KOPT-K1 (cell line): ENCODE measurements around the gene NTPCR.
"Not testable (repeated sequence)": the region's sequence is repeated elsewhere in the genome, so short reads cannot be mapped to it uniquely, and the experiment has no call there.

ENCODE experiments used
- H3K27ac ChIP-seq: fragments of 200-600 bp; sonication (generic); 2 replicates; pipeline ENCODE4 v1.5.1; 2016; ENCODE audit warnings: antibody characterized with exemption, mild to moderate bottlenecking, low read depth, low read length; ENCODE audit not compliant: poor library complexity, severe bottlenecking
- H3K36me3 ChIP-seq: fragments of 200-600 bp; sonication (generic); 2 replicates; pipeline ENCODE4 v1.5.1; 2017; ENCODE audit warnings: antibody characterized with exemption, mild to moderate bottlenecking, low read length, moderate library complexity; ENCODE audit not compliant: insufficient read depth
- H3K9me3 ChIP-seq: fragments of 200-600 bp; sonication (generic); 2 replicates; pipeline ENCODE4 v1.5.1; 2017; ENCODE audit warnings: antibody characterized with exemption, low read length, mild to moderate bottlenecking; ENCODE audit not compliant: insufficient read depth, poor library complexity, severe bottlenecking

The NTPCR gene, protein sequence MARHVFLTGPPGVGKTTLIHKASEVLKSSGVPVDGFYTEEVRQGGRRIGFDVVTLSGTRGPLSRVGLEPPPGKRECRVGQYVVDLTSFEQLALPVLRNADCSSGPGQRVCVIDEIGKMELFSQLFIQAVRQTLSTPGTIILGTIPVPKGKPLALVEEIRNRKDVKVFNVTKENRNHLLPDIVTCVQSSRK

DNA sequence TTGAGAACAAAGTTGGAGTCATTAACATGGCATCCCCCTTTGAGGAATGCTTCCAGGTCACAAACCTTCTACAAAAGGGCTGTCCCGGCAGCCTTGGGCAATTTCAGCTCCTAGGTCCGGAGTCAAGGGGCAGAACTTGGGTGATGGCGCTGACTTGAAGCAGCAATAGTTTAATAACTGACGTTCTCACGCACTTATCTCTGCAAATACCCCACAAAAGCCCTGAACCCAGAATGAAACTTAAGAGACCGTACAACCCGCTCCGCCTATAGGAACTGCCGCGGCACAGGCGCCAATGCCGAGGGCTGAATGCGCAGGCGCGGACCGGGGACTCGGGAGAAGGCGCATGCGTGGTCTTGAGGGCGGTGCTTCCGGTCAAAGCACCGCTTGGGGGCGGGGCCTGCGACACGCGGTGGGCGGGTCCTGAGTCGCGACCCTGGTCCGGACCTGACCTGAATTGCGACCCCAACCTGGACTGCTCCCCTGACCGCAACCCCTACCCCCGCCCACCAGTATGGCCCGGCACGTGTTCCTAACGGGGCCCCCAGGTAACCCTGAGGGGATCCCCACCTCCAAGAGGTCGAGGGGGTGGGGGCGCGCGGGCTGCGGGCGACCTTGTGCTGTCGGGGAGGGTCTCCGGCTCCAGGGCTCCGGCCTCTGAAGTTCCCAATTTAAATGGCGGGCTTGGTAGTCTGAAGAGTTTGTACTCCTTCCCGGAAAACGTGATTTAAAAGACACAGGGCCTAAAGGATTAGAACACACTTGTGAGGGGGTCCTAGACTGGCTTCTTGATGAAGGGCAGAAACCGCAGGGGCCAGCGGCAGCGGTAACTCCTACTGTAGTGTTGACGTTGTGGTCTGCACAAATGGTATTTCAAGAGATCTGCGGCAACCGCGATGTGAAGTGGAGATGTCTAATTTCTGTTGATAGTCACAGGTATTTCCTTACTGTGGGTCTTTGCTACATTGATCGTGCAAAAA is at the start of gene NTPCR:
Gene NTPCR, plus strand, starts transcription at position 415 of the 980 bp plus-strand sequence. Its CDS starts 100 bp downstream, at position 515.
- Histone ChIP-seq H3K36me3 (peaks cover under 1% of the 10 kb centered on the region; the same call in 1 of the 2 replicates), H3K9me3 (no peaks in the 10 kb centered on the region), H3K27ac (peak within 1 kb of the TSS; percentile 87)

DNA sequence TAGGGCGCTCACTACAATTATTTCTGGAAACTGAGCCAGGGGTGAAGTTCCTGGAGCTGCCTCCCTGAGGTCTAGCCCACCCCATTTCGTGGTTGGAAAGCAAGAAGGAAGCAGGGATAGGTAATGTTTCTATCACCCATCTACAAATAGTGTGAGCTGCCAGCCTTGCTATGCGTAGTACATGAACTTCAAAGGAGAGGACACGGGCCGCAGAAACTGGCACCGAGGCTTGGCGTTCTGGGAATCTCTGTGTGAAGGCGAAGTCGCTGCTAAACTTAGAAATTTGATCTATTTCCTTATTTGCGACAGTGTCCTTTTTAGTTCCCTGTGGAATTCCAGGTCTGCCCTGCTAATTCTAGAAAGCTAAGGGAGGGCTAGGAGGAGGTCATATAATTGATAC is 49.6 kb upstream of the NTPCR start:
- H3K36me3 ChIP-seq: no peaks in the 10 kb centered on the region
- peak overlapping the region; percentile 57 for H3K27ac ChIP-seq

DNA sequence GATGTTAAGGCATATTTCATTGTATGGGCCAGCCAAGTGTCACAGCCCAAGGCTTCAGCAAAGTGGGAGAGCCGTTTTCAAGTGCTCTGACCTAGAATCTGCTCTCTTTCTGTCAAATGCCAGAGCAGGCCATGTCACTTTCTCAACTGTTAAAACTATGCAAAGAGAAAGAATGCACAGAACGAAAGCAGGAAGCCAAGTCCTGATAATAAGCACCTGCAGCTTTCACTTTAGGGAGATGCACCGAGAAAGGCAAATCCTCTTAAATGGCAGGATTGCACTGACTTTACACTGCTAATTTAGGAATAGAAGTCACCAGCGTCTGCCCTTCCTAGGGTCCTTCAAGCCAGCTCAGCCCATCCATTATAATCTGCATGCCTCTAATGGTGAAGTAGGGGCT is 49.2 kb upstream of the NTPCR start:
- peaks cover 8% of the 10 kb centered on the region for H3K9me3 ChIP-seq
- peak overlapping the region; percentile 57 for H3K27ac ChIP-seq
- H3K36me3 ChIP-seq: no peaks in the 10 kb centered on the region

More for the DNA sequence above, 49.6 kb upstream of the NTPCR start:
- H3K9me3 ChIP-seq: peaks cover 8% of the 10 kb centered on the region

DNA sequence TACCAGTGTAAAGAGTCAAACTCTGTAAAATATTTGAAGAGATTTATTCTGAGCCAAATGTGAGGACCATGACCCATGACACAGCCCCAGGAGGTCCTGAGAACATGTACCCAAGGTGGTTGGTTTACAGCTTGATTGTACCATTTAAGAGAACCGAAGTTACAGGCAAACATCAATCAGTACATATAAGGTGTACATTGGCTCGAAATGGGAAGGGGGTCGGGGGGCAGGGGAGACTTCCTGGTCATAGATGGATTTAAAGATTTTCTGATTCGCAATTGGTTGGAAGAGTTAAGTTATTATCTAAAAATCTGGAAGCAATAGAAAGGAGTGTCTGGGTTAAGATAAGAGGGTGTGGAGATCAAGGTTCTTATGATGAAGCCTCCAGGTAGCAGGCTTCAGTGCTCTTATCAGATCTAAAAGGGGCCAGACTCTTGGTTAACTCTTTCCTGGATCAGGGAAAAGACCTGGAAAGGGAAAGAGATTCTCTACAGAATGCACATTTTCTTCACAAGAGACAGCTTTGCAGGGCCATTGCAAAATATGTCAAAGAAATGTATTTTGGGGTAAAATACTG is 47.5 kb upstream of the NTPCR start:
- no peak overlapping the region for H3K27ac ChIP-seq
- no peaks in the 10 kb centered on the region for H3K36me3 ChIP-seq
- peaks cover 8% of the 10 kb centered on the region for H3K9me3 ChIP-seq

DNA sequence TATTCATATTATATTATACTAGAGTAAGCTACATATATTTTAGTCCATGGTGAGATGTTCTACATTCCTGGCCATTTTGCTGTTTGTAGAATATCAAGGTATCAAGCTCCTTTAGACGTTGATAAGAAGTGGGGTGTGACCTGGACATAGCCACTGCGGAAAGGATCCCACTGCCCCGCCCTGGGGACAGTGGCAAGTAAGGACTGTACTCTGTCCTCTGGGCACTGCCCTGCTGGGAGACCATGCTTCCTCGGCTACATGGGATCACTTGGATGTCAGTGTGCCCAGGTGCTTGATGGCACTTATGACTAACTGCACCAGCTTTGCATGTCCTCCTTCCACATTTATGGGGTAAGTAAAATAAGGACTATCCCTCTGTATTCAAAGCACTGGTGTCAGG is 46.3 kb upstream of the NTPCR start:
- Histone ChIP-seq H3K27ac (peak overlapping the region; percentile 3), H3K9me3 (peaks cover 2% of the 10 kb centered on the region), H3K36me3 (no peaks in the 10 kb centered on the region)

DNA sequence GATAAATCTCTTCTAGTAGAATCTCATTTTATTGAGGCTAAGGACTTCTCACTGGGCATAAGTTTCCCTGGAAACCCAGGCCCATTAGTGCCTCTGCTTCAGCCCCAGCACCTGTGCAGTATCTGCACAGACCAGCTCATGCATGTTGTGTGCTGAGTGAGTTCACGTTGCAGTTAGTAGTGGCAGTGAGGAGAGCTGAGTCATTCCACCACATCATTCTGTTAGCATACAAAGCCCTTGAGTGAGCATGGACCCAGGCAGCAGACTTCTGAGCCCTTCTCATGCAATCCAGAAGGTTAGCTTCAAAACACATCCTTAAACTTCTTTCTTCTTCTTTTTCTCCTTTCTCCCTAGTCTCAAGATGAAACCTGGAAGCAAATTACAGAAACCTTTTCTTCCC is 45.8 kb upstream of the NTPCR start:
- H3K27ac ChIP-seq: peak overlapping the region; percentile 3
- H3K36me3 ChIP-seq: no peaks in the 10 kb centered on the region
- H3K9me3 ChIP-seq: no peaks in the 10 kb centered on the region

DNA sequence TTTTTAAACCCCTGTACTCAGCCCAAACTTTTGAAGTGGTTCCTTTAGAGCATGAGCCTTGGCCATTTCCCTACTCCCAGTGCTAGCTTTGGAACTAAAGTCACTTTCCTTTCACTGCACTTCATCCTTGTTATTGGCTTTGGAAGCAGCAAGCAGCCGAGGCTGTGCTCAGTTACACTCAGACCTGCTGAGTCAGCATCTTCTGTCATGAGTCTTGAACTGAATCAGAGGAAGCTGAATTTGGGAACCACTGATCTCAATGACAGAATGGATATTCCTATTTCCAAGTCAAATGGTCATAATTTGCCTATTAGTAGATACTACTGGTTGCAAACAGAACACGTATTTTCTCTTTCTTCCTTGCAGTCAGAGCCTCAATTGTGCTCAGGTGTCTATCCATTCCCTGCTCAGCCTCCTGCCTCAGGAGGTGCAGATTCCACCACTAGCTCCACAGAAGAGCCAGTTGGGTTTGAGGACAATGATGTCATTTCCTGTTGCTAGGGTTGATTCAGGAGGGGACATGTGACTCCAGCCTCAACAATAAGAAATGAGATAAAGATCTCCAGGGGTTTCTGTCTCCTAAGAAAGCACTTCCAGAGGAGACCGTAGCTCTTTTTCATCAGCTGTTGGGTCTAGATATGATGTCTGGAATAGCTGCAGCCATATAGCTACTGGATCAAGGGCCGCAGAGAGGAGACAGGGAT is 44.9 kb upstream of the NTPCR start:
- peak overlapping the region; percentile 25 for H3K27ac ChIP-seq
- no peaks in the 10 kb centered on the region for H3K36me3 ChIP-seq

DNA sequence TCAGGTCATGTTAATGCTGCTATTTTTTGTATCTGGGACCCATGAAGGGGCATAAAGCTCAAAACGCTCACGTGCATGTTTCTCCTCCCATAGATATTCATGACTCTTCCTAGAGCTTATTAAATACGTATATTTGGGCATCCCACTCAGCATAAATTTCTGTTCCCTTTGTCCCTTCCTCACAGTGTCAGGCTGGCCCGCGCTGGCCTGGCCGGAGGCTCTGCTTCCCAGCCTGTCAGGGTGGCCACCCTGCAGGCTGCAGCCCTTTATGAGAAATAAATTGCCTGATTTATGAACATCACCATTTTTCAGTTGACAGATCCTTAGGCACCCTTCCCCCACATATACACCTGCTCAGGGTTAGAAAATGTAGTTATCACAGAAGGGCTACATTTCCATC is 44.0 kb upstream of the NTPCR start:
- Histone ChIP-seq H3K36me3 (no peaks in the 10 kb centered on the region), H3K27ac (peak overlapping the region; percentile 25), H3K9me3 (no peaks in the 10 kb centered on the region)

More for the DNA sequence above, 44.9 kb upstream of the NTPCR start:
- H3K9me3 ChIP-seq: no peaks in the 10 kb centered on the region

DNA sequence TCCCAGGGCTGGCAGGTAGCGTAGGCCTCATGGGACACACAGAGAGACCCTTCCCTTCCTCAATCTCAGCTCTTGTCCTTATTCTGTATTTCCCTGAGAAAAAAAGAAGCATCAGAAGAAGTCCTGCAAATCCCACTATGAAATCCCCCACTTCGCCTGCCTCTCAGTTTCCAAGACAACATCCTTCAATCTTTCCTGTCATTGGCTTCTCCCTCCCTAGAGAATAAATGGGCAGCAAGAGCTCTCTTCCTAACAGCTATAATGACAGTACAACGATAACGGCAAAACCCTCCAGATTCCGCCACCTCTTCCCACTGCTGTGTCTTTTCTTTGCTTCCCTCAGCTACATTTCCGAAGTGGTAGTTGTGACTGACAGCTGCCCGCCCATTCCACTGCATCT is 41.6 kb upstream of the NTPCR start:
- Histone ChIP-seq H3K27ac (no peak overlapping the region), H3K36me3 (no peaks in the 10 kb centered on the region), H3K9me3 (no peaks in the 10 kb centered on the region)

DNA sequence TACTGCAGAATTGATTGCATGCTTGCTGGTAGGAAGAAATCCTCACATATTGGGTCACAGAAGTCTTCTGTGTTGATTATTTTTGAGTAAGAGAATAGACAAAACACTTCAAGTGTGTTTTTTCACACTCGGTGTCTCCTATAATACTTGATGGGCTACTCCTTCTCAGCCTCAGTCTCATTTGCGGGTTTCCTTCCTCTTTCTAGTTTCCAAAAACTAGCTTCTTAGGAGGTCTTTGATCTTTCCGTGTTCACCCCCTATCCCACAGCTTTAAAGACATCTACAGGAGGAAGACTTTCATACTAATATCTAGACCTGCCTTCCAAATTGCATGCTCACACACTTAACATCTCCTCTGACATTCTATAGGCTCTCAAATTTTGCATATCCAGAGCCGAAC is 40.7 kb upstream of the NTPCR start:
- Histone ChIP-seq H3K27ac (no peak overlapping the region), H3K9me3 (no peaks in the 10 kb centered on the region), H3K36me3 (no peaks in the 10 kb centered on the region)

DNA sequence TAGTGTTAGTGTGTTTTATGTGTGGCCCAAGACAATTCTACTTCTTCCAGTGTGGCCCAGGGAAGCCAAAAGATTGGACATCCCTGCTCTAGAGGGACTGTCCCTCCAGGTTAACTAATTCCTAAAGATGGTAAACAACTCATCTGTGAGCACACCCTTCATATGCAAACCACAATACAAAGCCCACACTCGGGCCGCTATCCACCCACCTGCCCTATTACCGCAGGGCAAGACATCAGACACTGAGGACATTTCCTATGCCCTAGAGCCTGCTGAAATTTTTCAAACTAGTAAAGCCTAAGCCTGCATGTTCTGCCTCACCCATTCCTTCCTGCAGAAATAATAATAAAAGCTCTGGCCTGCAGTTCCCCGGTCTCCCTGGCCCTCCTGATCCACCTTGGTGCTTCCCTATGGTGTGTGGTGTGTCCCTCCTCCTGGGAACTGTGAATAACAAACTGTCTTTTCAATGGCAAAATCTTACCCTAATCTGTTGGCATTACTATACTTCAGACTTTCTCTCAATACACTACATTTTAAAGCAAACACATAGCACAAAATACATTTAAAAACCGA is 39.3 kb upstream of the NTPCR start:
- H3K9me3 ChIP-seq: no peaks in the 10 kb centered on the region
- H3K36me3 ChIP-seq: no peaks in the 10 kb centered on the region
- no peak overlapping the region for H3K27ac ChIP-seq

DNA sequence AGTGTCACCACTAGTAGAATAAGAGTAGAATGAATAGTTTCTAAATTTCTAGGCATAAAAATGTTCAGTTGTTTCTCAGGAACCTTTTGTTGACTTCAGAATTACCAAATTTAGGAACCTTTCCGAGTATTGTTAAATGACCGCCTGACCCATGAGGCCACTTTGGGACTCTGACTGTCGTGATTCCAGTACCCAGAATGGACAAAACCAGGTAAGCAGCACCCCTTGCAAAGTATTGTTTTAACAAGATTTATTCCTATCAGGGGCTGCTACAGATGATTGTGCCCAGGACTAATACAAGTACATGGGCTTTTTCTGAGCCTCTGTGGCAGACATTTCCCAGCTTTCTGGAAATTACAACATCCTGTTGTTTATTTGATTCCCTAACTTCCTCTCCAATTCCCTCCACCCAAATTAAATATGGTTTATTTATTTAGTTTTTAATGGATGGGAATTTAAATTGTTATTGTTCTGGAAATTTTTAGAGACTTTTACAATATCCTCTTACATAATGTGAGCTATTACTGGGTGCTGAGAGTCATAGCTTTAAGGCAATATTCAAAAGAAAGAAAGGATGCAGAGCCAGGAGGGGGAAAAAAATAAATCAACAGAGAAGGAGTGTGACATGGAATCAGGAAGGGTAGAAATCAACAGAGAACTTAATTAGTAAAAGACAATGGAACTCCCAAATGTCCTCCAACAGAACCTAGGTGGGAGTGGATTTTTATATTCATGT is 37.4 kb upstream of the NTPCR start:
- Histone ChIP-seq H3K27ac (no peak overlapping the region), H3K36me3 (no peaks in the 10 kb centered on the region), H3K9me3 (no peaks in the 10 kb centered on the region)

DNA sequence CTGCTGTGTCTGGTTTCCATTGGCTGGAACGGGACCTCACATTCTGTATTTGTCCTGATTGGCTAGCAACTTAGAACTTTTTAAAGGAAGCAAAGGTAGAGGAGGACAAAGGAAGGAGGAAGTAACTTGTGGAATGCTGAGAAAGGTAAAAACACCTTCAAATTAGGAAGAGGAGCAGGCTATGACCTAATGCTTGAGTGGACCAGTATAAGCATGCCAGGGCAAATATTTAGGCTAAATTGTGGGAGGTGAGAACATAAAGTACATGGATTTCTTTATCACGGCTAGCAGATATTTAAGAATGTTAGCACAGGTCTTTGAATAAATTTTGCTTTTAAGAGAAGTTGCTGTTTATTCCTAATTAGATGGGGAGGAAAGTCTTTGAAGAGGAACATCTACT is 36.1 kb upstream of the NTPCR start:
- H3K9me3 ChIP-seq, H3K36me3 ChIP-seq, H3K27ac ChIP-seq: not testable (repeated sequence)

DNA sequence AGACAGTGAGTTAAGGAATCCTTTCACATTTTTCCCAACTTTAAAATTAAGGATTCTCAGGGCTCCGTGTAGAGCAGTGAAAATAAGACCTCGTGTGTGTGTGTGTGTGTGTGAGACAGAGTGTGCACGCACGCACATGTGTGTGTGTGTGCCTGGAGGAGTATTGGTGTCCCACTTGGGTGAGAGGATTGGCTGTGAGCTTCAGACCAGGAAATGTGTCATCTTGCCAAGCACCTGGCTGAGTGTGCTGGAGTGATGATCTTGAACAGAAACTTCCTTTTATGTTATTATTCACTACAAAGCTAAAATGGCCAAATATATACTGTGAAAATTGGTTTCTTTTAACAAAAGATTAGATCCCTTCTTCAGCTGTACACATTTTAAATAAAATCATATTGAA is 35.2 kb upstream of the NTPCR start:
- no peaks in the 10 kb centered on the region for H3K36me3 ChIP-seq

More for the DNA sequence above, 35.2 kb upstream of the NTPCR start:
- Histone ChIP-seq H3K9me3 (no peaks in the 10 kb centered on the region), H3K27ac (no peak overlapping the region)
